ENCODE measurements around the gene CAMK4.
"Not testable (repeated sequence)": the region's sequence is repeated elsewhere in the genome, so short reads cannot be mapped to it uniquely, and the experiment has no call there.

The CAMK4 gene

DNA sequence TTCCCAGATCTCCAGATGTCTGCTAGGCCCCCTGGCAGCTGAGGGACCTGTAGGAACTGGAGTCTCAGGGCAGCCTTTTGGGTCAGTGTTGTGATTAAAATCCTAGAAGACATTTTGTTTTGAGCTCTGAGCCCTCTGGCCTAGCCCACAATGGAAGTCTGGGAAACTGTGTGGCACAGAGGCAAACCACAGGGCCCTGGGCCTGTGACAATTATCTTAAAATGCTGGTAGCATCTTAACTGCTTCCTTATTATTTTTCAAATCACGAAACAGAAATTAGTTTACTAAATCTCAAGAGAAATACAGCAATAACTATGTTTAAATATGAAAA lies 162.6 kb downstream of the CAMK4 start:
- DNase-seq = no peak

DNA sequence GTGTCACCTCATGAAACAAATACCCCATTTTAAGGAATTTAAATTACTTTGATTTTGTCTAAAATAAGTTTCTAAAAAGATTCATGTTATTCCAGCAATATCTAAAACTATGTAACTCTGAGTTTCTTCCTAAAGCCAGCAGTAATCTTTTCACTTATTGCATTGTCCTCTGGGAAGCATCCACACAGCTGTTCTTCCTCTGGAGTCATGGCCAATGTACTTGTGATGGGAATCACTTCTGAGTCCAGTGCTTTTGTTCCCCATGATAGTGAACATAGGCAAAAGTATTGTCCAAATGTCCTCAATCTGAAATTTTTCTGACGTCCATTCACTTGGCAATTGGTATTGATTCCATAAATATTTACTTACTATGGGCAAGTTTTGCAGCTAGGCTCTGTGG lies 163.2 kb downstream of the CAMK4 start:
- no peak for DNase-seq

DNA sequence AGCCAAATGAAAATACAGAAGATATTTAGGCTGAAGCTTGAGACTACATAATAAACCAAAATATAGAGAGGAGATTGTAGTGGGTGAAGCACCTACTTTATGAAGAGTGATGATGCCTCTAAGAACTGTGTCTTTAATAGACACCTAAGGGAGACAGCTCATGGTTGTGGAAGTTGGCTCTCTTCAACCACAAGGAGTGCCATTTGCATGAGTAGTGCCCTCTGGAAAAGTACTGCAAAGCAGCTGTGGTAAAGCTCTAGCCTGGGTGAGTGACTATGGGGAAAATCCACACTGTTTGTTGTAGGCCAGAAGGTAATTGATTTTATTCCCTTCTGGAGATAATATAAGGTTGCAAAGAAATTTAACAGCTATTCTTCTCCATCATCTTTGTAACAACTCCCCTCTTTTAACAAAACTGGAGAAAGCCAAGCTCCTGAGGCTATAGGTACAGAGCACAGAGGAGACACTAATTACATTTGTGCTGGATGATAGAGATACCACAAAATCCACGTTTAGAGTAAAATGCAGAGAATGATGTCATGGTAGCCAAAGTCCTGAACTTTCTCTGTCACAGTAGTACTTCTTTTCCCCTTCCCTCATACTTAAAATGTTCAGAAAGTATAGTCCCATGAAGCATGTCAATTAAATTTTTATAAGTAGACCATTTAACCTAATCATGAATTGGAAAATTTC lies 165.4 kb downstream of the CAMK4 start:
- no peak for DNase-seq

GRCh38 chr5:111392181-111392580 lies 168.0 kb downstream of the CAMK4 start:
- no peak for DNase-seq

GRCh38 chr5:111394586-111394985 lies 170.4 kb downstream of the CAMK4 start:
- no peak for DNase-seq

GRCh38 chr5:111398013-111398412 lies 173.8 kb downstream of the CAMK4 start:
- no peak for DNase-seq

- no peak for DNase-seq
Observed at GRCh38 chr5:111399113-111399512, 174.9 kb downstream of the CAMK4 start.

DNA sequence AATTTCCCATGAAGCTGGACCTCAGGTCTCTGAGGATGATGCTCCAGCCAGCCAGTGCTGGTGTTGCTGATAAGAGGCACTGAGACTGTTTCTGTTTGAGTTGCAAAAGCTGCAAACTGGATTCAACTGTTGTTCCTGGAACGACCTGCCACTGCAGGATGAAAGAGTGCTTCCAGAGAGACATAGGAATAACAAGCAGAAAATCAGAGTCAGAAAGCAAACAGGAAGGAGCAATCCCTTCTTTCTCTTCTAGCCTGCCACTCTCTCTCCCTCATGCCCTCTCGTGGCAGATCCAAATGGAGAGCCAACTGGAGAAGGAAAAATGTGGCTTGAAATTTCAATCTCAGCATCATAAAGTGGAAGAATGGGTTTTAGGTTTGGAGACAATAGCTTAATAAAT lies 177.7 kb downstream of the CAMK4 start:
- DNase-seq = no peak

DNA sequence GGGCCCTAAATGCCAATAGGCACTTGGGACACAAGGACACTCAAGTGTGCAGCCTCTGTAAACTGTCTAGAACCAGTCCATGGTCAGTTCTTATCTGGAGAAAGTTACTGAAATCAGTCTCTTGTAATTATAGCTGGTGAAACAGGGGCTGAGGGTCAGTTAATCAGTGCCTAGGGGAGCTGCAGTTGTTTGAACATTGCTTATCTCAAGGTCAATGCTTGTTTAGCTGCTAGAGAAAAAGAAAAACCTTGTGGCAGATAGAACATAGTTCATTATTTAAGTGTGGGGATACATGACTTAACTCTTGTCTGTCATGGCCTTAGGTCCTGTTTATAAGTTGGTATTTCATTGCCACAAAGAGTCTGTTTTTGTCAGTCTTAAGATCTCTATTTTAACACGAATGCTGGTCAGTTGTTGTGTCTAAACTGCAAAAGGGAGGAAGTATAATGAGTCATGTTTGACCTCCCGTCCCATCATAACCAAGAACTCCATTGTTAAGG lies 180.1 kb downstream of the CAMK4 start:
- no peak for DNase-seq

GRCh38 chr5:111407562-111407961 lies 183.4 kb downstream of the CAMK4 start:
- no peak for DNase-seq

DNA sequence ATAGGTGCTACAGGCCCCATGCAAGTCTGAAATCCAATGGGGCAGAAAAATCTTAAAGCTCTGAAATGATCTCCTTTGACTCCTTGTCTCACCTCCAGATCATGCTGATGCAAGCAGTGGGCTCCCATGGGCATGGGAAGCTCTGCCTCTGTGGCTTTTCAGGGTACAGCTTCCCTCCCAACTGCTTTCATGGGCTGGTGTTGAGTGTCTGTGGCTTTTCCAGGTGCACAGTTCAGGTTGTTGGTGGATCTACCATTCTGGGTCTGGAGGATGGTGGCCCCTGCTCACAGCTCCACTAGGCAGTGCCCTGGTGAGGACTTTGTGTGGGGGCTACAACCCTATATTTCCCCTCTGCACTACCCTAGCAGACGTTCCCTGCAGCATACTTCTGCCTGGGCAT lies 184.6 kb downstream of the CAMK4 start:
- no peak for DNase-seq

DNA sequence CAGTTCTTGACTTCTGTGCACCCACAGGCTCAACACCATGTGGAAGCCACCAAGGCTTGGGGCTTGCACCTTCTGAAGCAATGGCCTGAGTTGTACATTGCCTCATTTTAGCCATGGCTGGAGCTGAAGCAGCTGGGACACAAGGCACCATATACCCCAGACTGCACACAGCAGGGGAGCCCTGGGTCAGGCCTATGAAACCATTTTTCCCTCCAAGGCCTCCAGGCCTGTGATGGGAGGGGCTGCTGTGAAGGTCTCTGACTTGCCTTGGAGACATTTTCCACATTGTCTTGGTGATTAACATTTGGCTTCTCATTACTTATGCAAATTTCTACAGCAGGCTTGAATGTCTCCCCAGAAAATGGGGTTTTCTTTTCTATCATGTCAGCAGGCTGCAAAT lies 185.1 kb downstream of the CAMK4 start:
- DNase-seq = not testable (repeated sequence)

GRCh38 chr5:111410067-111410466 lies 185.9 kb downstream of the CAMK4 start:
- not testable (repeated sequence) for DNase-seq

DNA sequence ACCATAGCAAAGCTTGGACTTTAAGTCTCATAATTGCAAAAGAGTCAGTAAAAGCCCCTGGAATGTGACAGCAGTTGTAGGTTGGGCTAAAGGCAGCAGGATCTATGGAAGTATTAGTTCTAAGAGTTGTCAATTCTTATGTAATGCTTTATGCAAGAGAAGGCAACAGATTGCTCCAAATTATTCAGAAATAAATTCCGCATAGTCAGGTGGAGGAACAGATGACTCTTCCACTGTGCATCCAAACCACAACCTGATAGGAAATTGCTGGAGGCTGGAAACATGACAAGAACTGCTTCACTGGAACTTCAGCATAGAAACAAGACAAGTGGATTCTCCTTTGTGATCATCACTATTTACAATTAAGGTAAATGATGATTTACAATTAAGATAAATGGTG lies 187.1 kb downstream of the CAMK4 start:
- no peak for DNase-seq

- DNase-seq = peak; percentile 34
Observed at GRCh38 chr5:111412593-111412992, 188.4 kb downstream of the CAMK4 start.

GRCh38 chr5:111415053-111415452 lies 190.9 kb downstream of the CAMK4 start:
- no peak for DNase-seq

GRCh38 chr5:111422245-111422644 lies 198.1 kb downstream of the CAMK4 start:
- no peak for DNase-seq

DNA sequence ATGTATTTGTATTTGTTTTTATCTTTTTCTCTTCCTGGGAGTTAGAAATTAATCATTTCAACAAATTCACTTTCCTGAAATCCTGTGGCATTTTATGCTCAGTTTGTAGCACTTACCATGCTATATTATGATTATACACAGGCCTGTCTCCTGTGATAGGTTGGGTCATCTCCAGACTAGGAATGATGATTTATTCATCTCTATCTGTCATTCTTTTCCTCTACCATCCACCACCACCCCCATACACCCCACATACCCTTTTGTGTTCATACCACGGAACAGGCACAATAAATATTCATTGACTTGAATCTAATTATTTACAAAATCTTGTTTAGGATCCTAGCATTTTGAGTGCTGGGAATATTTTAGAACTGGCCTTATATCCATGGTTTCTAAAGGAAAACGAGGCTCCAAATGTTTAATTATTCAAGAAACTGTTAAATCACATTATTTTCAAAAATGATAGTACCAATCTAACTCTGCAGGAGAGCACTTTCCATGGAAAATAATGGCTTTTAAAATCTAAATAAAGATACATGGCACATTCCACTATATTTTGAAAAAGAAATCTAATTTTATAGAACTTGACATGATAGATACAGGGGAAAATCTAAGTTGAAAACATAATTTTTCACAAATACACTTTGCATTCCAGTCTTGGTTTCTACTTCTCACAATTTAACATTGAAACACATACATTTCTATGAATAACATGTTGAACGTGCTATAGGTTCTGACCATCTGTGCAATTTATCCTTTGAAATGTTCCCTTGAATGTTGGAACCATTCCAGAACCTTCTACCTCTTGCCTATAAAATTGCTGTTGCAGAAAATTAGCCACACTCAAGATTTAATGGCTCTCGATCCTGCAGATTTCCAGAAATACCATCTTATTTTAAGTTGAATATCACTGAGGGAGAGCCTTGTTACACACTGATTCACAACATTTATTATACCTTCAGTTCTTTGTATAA lies 198.8 kb downstream of the CAMK4 start:
- no peak for DNase-seq

DNA sequence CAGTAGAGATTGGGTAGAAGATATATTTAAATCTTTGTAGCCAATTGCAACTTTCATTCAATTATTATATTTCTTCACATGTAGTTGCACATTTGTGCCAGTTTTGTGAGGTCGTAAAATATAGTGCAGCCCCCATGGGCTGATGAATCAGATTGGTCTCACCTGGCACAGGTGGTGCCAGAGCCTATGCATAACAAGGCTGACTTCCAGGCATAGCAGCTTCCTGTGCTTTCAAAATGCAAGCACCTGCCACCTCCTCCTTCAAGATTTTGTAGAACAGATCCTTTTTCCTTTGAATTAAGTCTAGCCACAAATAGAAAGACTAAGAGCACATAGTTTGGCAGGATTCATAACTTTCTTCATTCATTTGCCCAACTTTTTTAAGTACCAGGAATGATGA lies 201.0 kb downstream of the CAMK4 start:
- no peak for DNase-seq

DNA sequence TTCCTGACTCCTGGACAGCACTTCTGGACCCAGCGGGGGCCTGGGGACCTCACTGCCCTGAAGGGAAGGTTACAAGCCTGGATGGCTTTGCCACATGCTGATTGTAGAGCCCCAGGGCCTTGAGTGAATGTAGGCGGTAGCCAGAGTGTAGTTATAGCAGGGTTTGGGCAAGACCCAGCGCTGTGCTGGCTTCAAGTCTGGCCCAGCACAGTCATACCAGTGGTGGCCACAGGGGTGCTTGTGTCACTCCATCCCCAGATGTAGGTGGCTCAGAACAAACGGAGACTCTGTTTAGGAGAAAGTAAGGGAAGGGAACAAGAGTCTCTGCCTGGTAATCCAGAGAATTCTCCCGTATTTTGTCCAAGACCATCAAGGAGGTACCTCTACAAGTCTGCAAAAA lies 203.6 kb downstream of the CAMK4 start:
- DNase-seq = no peak

- DNase-seq = no peak
Observed at GRCh38 chr5:111432883-111433536, 208.8 kb downstream of the CAMK4 start.

GRCh38 chr5:111434800-111435199 lies 210.6 kb downstream of the CAMK4 start:
- no peak for DNase-seq

GRCh38 chr5:111439473-111440075 lies 215.4 kb downstream of the CAMK4 start:
- DNase-seq = no peak

All from hematopoietic multipotent progenitor cell treated with erythropoietin and hydrocortisone succinate and interleukin-3 and kit ligand, for 8 days (in vitro differentiated cells).